Adipose tissue (tissue), 3 donors: ENCODE data around the gene ZZZ3. TPM values are rescaled to one million over a fixed set of nuclear protein-coding genes. Genes with fewer than 3 reads are reported as not detected.

ENCODE experiments used
- H3K27ac ChIP-seq: one replicate; pipeline ENCODE4 v1.5.1; 2013; ENCODE audit warnings: low read depth, low read length
- WGBS, 3 donors: extraction: QIAGEN DNeasy Blood & Tissue Kit; methylation state at CpG; one replicate each; pipeline ENCODE4 v1.1.7; 2013; 5-methylcytosine and 5-hydroxymethylcytosine counted together
- polyA plus RNA-seq, 3 donors: library from polyadenylated mRNA; stranded (reverse); fragments of 200-250 nt; gene quantifications; one replicate each; pipeline ENCODE4 v1.2.3, GENCODE V29; 2013
- donor health status: healthy with polysubstance abuse.
- donor health status: Bipolar disorder and iron deficiency.
- donor health status: healthy.

The ZZZ3 gene
- polyA plus RNA-seq, 3 donors: 7.8 to 10.0 (median 9.3) TPM

DNA sequence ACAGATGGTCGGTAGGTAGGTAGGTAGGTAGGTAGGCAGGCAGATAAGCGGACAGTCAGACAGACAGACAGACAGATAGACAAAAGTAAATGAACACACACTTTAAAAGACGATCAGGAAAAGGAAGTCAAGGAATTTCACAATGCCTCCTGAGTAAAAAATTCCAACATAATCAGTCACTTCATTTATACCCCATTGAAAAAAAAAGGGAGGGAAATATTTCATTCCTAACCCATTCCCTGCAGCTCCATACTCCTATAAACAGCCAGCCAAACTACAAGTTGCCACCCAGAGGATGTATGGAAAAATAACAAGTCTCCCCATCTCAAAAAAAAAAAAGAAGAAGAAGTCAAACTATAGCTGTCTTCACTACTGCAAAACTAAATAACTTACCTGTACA lies 43.4 kb downstream of the ZZZ3 start:
- no peak overlapping the region for H3K27ac ChIP-seq
- WGBS, 3 donors: 58 to 74% (median 61%) methylated on average over 3 of the region's 3 CpGs

DNA sequence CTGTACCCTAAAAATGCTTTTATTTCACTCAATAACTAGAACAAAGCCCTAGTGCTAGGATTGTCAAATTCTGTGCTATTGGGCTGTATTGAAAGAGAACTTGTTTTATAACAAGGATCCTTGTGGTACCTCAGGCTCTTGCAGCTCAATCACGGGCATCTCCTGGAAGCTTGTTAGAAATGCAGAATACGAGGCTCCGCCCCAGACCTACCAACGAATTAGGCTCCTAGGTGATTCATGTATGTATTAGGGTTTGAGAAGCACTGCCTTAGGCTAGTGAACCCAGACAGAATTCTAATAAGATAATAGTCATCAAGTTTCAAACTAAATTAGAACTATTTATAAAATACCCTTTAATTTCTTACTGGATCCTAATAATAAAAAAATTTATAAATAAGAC lies 45.6 kb downstream of the ZZZ3 start:
- H3K27ac ChIP-seq: no peak overlapping the region
- WGBS, 3 donors: 89 to 92% (median 90%) methylated on average over 4 of the region's 4 CpGs

Other genes starting within 250 kb of the ZZZ3 start
- 10 to 100 TPM; 13.0 to 49.3 (median 33.5) TPM for gene USP33, start 77.2 kb upstream of the ZZZ3 start, polyA plus RNA-seq
- gene MIGA1, start 97.0 kb upstream of the ZZZ3 start, polyA plus RNA-seq: 1 to 10 TPM; 3.5 to 5.3 (median 3.8) TPM
- 10 to 100 TPM in 2 of 3 donors, 1 to 10 TPM in 1; 2.6 to 44.6 (median 11.3) TPM for gene NEXN, start 206.0 kb upstream of the ZZZ3 start, polyA plus RNA-seq